ENCODE results near the gene SLC66A3.

SLC66A3 gene

DNA sequence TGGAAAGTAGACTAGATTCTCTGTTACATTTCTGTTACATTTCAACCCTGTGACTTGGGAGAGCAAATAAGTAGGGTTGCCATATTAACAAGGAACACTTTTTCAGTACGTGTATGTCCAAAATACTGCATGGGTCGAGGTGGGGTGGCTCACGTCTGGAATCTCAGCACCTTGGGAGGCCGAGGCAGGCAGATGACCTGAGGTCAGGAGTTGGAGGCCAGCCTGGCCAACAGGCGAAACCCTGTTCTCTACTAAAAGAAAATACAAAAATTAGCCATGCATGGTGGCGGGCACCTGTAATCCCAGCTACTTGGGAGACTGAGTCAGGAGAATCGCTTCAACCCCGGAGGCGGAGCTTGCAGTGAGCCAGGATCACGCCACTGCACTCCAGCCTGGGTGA, 11.2 kb downstream of the SLC66A3 start (continued):
- TF ChIP-seq, protein P1, sequence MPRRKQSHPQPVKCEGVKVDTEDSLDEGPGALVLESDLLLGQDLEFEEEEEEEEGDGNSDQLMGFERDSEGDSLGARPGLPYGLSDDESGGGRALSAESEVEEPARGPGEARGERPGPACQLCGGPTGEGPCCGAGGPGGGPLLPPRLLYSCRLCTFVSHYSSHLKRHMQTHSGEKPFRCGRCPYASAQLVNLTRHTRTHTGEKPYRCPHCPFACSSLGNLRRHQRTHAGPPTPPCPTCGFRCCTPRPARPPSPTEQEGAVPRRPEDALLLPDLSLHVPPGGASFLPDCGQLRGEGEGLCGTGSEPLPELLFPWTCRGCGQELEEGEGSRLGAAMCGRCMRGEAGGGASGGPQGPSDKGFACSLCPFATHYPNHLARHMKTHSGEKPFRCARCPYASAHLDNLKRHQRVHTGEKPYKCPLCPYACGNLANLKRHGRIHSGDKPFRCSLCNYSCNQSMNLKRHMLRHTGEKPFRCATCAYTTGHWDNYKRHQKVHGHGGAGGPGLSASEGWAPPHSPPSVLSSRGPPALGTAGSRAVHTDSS (tag by site-specific recombination; IDR thresholded peaks at IDR 0.05): no peak
- TF ChIP-seq ZNF707 (tag by site-specific recombination; IDR thresholded peaks at IDR 0.05) (no peak), GFI1B (tag by site-specific recombination; IDR thresholded peaks at IDR 0.05) (no peak), ZNF324 (tag by site-specific recombination; IDR thresholded peaks at IDR 0.05) (no peak)
- TF ChIP-seq, protein P2, sequence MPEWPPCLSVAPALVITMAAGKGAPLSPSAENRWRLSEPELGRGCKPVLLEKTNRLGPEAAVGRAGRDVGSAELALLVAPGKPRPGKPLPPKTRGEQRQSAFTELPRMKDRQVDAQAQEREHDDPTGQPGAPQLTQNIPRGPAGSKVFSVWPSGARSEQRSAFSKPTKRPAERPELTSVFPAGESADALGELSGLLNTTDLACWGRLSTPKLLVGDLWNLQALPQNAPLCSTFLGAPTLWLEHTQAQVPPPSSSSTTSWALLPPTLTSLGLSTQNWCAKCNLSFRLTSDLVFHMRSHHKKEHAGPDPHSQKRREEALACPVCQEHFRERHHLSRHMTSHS (tag by site-specific recombination; IDR thresholded peaks at IDR 0.05): no peak

DNA sequence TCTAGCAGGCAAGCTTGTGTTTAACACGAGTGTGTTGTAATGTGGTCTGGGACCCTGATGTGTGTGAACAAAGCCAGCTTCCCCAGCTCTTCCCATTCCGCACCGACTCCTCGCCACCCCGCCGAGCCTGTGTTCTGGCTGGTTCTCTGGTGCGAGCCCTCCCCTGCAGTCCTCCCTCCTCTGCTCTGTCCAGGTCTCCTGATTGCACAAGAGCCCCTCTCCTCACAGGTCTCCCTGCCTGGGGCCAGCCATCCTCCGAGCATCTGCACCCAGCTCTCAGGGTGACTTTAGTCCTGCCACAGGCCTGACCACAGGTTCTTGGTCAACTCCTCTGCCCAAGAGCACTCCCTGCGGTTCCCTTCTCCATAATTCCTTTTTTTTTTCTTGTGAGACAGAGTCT, 13.2 kb downstream of the SLC66A3 start:
- H3K9me3 ChIP-seq (ENCODE audit: control insufficient read depth, insufficient read depth, low read depth, low read length): no peaks in the 10 kb centered on the region
- ChIA-PET CTCF (no interaction called here), POLR2A (no interaction called here)
- H3K4me1 ChIP-seq (ENCODE audit: control insufficient read depth, insufficient read depth, low read length): no peaks in the 10 kb centered on the region
- no peak overlapping the region for H3K27ac ChIP-seq (ENCODE audit: extremely low read depth, low read depth, low read length)
- no peak overlapping the region for H3K4me3 ChIP-seq (ENCODE audit: low read depth, low read length)
- no peak for TF ChIP-seq ZNF184 (tag by site-specific recombination; IDR thresholded peaks at IDR 0.05)
- no peak for TF ChIP-seq ZNF571 (tag by site-specific recombination; IDR thresholded peaks at IDR 0.05)
- TF ChIP-seq ZBTB17 (tag by site-specific recombination; IDR thresholded peaks at IDR 0.05): no peak
- no peak for TF ChIP-seq ZNF510 (tag by site-specific recombination; IDR thresholded peaks at IDR 0.05; ENCODE audit: insufficient replicate concordance)
- no peak for TF ChIP-seq ZNF777 (tag by site-specific recombination; IDR thresholded peaks at IDR 0.05; ENCODE audit: borderline replicate concordance)
- TF ChIP-seq ZNF341 (tag by site-specific recombination; IDR thresholded peaks at IDR 0.05; ENCODE audit: low read depth): no peak
- no peak for TF ChIP-seq ZNF16 (tag by site-specific recombination; IDR thresholded peaks at IDR 0.05; ENCODE audit: low read depth)
- TF ChIP-seq, protein P3, sequence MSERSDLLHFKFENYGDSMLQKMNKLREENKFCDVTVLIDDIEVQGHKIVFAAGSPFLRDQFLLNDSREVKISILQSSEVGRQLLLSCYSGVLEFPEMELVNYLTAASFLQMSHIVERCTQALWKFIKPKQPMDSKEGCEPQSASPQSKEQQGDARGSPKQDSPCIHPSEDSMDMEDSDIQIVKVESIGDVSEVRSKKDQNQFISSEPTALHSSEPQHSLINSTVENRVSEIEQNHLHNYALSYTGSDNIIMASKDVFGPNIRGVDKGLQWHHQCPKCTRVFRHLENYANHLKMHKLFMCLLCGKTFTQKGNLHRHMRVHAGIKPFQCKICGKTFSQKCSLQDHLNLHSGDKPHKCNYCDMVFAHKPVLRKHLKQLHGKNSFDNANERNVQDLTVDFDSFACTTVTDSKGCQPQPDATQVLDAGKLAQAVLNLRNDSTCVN (tag by site-specific recombination; optimal IDR thresholded peaks at IDR 0.05): no peak
- TF ChIP-seq ZNF707 (tag by site-specific recombination; IDR thresholded peaks at IDR 0.05): no peak
- TF ChIP-seq GLIS2 (tag by site-specific recombination; IDR thresholded peaks at IDR 0.05): no peak
- no peak for TF ChIP-seq ZNF610 (tag by site-specific recombination; IDR thresholded peaks at IDR 0.05; ENCODE audit: borderline replicate concordance)
- no peak for TF ChIP-seq ZNF423 (tag by site-specific recombination; IDR thresholded peaks at IDR 0.05)
- no peak for TF ChIP-seq SP2 (tag by site-specific recombination; IDR thresholded peaks at IDR 0.05)
- no peaks in the 10 kb centered on the region for H3K36me3 ChIP-seq (ENCODE audit: control insufficient read depth in 2 of 2, insufficient read depth in 1 of 2, low read length in 2 of 2)

DNA sequence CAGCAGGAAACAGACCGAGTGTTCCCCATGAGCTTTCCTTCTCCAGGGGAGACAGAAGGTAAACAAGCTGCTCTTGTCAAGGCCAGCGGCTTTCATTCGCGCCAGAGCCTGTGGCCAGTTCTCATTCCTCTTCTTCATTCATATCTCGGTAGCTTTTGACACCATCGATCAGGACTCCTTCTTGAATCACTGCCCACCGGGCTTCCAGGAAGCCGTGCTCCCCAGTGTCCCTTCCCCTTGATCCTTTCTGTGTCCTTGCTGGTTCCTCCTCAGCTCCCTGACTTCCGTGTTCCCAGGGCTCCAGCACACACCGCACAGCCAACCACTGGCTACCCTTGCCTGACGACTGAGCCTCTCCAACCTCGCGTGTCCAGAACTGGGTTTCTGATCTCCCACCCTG, 14.1 kb downstream of the SLC66A3 start:
- POLR2A ChIA-PET: interaction anchor here (0.5 kb wide), 1 partner anchor 26 kb away, joined by 4 read pairs; no protein-coding TSS in a partner anchor
- Histone ChIP-seq H3K36me3 (ENCODE audit: control insufficient read depth in 2 of 2, insufficient read depth in 1 of 2, low read length in 2 of 2) (no peaks in the 10 kb centered on the region), H3K9me3 (ENCODE audit: control insufficient read depth, insufficient read depth, low read depth, low read length) (no peaks in the 10 kb centered on the region), H3K4me3 (ENCODE audit: low read depth, low read length) (no peak overlapping the region), H3K27ac (ENCODE audit: extremely low read depth, low read depth, low read length) (no peak overlapping the region), H3K4me1 (ENCODE audit: control insufficient read depth, insufficient read depth, low read length) (no peaks in the 10 kb centered on the region)
- CTCF ChIA-PET: no interaction called here
- no peak for TF ChIP-seq ZNF549 (tag by site-specific recombination; IDR thresholded peaks at IDR 0.05)
- no peak for TF ChIP-seq ZNF776 (tag by site-specific recombination; IDR thresholded peaks at IDR 0.05; ENCODE audit: borderline replicate concordance)
- TF ChIP-seq ZNF324 (tag by site-specific recombination; IDR thresholded peaks at IDR 0.05): no peak
- TF ChIP-seq ZNF133 (tag by site-specific recombination; IDR thresholded peaks at IDR 0.05): no peak
- TF ChIP-seq ZNF404 (tag by site-specific recombination; IDR thresholded peaks at IDR 0.05): no peak
- TF ChIP-seq ZNF146 (tag by site-specific recombination; IDR thresholded peaks at IDR 0.05): no peak
- TF ChIP-seq ZNF677 (tag by site-specific recombination; IDR thresholded peaks at IDR 0.05): no peak
- TF ChIP-seq, protein P4, sequence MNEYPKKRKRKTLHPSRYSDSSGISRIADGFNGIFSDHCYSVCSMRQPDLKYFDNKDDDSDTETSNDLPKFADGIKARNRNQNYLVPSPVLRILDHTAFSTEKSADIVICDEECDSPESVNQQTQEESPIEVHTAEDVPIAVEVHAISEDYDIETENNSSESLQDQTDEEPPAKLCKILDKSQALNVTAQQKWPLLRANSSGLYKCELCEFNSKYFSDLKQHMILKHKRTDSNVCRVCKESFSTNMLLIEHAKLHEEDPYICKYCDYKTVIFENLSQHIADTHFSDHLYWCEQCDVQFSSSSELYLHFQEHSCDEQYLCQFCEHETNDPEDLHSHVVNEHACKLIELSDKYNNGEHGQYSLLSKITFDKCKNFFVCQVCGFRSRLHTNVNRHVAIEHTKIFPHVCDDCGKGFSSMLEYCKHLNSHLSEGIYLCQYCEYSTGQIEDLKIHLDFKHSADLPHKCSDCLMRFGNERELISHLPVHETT (tag by site-specific recombination; IDR thresholded peaks at IDR 0.05): no peak
- no peak for TF ChIP-seq YY2 (tag by site-specific recombination; IDR thresholded peaks at IDR 0.05)
- no peak for TF ChIP-seq ZNF785 (tag by site-specific recombination; IDR thresholded peaks at IDR 0.05)
- no peak for TF ChIP-seq ZBTB48 (tag by site-specific recombination; IDR thresholded peaks at IDR 0.05)
- no peak for TF ChIP-seq ZNF114 (tag by site-specific recombination; IDR thresholded peaks at IDR 0.05)
- no peak for TF ChIP-seq SCRT1 (tag by site-specific recombination; IDR thresholded peaks at IDR 0.05; ENCODE audit: borderline replicate concordance)
- no peak for TF ChIP-seq ZNF157 (tag by site-specific recombination; IDR thresholded peaks at IDR 0.05)
- TF ChIP-seq ZNF560 (tag by site-specific recombination; IDR thresholded peaks at IDR 0.05; ENCODE audit: borderline replicate concordance): no peak
- no peak for TF ChIP-seq ZNF214 (tag by site-specific recombination; IDR thresholded peaks at IDR 0.05; ENCODE audit: borderline replicate concordance)
